Measurements from ENCODE around the gene LARP4B.
"Not testable (repeated sequence)": the region's sequence is repeated elsewhere in the genome, so short reads cannot be mapped to it uniquely, and the experiment has no call there.

Gene LARP4B

DNA sequence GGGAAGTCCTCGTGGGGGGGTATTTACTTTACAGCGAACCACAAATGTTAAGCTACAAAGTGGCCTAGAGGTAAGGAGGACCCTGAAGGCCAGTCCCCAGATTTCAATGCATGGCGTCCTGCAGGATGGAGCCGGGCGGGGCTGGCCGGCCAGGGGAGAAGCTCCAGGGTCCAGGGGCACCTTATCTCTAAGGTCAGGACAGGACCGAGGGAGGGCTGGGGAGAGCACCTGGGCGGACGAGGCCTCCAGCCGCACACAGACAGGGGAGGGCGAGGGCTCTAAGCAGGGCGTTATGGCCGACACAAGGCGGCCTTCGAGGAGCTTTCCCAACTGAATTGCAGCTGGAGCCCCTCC is 145.7 kb downstream of the LARP4B start:
- DNase-seq = no peak

DNA sequence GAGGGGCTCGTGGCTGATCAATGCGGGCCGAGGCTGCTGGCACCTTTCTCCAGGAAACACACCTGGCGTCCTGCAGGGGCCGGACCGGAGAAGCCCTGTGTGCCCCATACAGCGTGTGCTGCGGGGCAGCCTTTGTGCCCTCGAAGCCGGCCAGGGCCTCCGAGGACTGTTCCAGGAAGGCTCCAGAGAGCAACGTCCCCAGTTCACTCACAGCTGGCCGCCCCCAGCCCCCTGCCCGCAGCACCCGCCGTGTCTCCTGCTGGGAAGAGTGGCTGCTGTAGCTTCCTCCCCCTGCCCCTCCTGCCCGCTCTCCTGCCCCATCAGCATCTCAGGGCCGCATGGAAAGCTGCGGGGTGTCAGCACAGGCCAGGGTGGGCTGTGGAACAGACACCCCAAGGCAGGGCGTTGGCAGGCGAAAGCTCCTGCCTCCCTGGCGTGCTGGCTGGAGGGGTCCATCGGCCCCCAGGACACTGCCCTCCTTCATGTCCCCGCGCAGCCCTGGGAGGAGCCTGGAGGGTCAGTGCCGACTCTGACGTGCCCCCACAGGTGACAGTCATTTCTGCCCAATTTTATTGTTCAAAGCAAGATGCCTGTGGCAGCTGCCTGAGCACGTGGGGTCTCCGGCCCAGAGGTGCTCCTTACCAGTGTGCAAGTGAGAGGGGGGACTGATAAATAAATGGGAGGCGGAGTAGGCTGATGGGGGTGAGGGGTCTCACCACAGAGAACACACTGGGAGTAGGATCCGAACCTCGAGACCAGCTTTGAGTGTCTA is 146.2 kb downstream of the LARP4B start:
- no peak for DNase-seq

DNA sequence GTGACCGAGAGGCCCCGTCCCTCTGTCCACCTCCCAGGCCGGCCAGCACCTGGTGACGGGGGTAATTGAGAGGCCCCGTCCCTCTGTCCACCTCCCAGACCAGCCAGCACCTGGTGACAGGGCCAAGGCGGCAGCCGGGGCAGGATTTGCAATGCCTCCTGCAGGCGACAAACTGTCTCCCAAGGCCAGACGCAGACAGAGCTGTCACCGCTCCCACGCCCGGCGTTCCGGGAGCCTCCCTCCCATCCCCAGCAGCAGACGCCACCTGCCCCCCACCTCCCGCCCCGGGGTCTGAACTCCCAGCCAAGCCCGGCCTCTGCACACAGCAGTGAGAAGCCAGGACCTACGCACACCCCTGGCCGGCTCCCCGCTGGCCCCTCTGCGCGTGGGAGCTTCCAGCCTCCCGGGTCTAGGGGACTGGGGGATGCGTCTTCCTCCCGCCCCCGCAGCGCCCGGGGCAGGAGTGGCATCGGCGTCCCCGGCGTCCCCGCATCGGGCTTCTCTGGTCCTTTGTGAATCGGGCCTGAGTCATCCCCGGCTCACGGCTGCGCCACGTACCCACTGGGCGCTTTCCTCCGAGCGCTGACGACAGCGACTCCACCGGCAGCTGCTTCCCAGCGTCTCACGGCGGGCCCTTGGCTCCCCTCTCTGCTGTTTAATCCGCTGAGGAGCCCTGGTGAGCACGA is 147.0 kb downstream of the LARP4B start:
- DNase-seq = peak in 5 of 14 donors; percentile 12 to 80 (median 38)

- DNase-seq = no peak
Measured at GRCh38 chr10:782751-783648, 148.5 kb downstream of the LARP4B start.

GRCh38 chr10:780536-781524 is 150.7 kb downstream of the LARP4B start:
- DNase-seq = no peak

GRCh38 chr10:778626-779330 is 152.7 kb downstream of the LARP4B start:
- no peak for DNase-seq

DNA sequence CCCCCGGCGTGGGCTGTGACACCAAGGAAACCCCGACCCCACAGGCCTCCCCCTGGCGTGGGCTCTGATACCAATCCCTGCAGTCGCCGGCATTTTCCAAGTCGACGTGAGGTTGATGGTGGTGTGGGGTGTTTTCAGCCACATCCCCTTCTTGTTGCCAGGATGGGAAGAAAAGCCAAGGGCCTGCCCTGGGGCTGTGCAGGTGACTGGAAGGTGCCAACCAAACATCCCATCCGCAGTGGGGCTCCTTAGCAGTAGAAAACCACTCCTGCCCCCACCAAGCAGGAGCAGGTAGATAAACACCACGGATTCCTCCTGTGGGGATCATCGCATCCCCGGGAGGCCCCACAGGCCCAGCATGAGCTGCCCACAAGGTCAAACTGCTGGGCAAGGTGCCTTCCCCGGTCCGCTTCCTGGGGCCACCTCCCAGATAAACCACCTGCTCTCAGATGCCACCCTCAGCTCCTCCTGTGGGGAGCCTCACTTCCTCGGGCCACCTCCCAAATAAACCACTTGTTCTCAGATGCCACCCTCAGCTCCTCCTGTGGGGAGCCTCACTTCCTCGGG is 153.5 kb downstream of the LARP4B start:
- no peak for DNase-seq

GRCh38 chr10:776772-777171 is 154.7 kb downstream of the LARP4B start:
- no peak for DNase-seq

DNA sequence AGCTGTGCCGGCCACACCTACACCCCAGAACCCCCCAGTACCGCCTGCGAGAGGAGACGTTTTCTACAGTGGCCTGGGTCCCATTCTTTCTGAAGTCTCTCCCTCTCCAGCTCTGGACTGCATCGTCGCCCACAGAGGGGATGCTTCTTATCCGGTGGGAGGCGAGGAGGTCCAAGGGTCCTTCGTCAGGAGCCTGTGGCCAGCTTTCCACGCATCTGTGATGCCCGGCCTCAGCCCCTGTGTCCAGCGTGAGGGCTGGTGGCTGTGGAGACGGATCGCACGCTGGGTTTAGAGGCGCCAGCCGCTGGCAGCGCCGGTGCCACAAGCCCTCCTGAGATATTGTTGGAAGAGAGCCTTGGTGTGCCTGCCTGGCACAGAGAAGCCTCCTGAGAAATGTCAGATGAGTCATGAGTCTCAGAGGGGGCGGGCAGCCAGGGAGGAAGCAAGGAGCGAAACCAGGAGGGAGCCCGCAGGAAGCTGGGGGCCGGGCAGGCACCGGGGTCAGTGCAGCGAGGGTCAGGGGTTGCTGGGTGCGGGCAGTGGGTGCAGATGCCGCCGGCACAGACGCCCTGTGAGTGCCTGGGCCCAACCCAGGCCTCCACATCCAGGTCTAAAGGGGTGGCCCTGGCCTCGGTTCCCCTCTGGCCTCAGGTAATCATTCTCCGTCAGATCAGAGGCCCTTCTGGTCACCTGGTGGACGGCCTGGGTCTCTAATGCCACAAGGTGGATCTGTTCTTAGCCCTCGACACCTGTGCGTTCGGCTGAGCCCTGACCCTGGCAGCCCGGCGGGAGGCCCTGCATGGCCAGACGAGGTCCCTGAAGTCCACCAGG is 156.0 kb downstream of the LARP4B start:
- DNase-seq = no peak

GRCh38 chr10:774661-775244 is 156.8 kb downstream of the LARP4B start:
- DNase-seq = no peak

GRCh38 chr10:774223-774622 is 157.3 kb downstream of the LARP4B start:
- no peak for DNase-seq

DNA sequence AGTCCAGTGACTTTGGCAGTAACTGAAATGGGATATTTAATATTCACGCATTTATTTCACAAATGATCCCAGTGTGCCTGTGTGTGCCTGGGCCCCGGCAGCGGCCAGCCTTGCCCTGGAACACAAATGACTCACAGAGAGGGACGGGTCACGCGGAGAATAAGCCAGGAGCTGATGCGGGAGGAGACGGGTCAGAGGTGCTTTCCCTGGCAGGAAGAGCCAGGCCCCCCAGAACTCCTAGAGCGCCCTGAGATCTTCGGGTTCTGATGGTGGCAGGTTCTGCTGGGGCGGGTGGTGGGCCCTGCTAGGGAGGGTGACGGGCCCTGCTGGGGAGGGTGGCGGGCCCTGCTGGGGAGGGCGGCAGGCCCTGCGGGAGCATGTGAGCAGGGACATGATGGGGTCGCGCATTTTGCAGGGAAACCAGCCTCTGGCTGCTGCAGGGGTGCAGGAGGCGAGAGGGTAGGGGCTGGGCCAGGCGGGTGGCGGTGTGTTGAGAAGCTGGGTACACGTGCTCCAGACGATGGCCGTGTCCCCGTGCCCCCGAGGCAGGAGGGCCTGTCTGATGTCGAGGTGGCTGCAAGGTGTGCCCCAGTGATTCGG is 157.8 kb downstream of the LARP4B start:
- no peak for DNase-seq

GRCh38 chr10:772227-772637 is 159.3 kb downstream of the LARP4B start:
- no peak for DNase-seq

DNA sequence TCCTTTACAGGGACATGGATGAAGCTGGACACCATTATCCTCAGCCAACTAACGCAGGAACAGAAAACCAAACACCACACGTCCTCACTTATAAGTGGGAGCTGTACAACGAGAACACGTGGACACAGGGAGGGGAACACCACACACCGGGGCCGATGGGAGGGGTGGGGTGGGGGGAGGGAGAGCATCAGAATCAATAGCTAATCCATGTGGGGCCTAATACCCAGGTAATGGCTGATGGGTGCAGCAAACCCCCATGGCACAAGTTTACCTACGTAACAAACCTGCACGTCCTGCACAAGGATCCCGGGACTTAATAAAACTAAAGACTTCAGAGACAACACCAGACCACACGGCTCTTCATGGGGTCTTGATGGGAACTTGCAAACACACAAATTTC is 159.9 kb downstream of the LARP4B start:
- no peak for DNase-seq

- no peak for DNase-seq
Measured at GRCh38 chr10:770975-771374, 160.5 kb downstream of the LARP4B start.

DNA sequence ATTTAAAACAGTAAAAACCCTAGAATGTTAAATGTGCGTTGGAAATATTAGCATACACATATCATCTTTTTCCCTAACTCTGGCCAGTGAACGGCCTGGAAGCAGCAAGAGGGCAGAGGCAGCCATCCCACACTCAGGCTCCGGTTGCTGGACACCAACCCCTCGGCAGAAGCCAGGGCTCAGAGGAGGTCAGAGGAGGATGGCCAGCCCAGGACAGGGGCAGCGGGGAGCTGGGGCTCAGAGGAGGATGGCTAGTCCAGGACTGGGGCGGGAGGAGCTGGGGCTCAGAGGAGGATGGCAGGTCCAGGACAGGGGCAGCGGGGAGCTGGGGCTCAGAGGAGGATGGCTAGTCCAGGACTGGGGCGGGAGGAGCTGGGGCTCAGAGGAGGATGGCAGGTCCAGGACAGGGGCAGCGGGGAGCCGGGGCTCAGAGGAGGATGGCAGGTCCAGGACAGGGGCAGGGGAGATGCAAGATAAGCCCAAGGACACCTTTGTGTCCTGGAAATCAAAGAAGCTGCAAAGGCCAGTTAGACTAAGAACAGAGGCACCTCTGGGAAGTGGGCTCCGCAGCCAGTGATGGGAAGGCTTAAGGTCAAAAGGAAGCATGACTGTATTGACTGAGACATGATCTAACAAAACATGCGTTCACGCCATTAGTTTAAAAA is 161.3 kb downstream of the LARP4B start:
- DNase-seq = not testable (repeated sequence)

DNA sequence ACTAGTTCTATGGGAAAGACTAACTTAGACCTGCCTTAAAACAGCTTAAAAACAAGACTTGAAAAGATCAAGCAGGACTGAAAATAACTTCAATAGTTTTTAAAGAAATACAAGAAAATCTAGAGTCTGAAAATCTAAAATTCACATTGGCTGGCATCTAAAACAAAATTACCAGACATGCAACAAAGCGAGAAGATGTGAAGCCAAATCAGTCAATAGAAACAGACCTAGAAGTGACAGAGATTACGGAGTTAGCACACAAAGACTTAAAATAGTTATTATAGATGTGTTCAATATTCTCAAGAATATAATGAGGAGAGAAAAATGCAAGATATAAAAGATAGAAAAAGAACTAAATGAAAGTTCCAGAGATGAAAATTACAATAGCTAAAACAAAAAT is 163.7 kb downstream of the LARP4B start:
- no peak for DNase-seq

DNA sequence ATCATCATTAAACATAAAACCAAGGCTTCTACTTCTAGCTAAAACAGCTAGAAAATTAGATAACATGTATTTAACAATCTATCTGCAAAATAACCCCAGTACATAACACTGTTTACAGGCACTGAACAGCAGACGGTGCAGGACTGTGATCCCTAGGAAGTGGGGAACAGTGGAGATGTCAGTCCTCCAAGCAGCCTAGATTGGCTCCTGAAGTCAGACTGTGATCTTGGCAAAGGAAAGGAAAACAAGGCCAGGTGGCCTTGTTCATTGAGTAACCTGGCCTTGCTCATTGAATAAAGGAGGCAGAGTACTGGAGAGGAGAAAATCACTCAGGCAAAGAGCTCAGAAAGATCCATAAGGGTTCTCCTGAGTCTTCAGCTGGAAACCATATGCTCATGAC is 164.3 kb downstream of the LARP4B start:
- no peak for DNase-seq

- no peak for DNase-seq
Measured at GRCh38 chr10:761376-761775, 170.1 kb downstream of the LARP4B start.
